HG03159 (cell line): Measurements from ENCODE around the gene SF3A1.
A peak's percentile ranks its signal among the peaks of the same experiment; 100 is the strongest.

Experiments used
- ATAC-seq: cut with Tn5 transposase; IDR thresholded peaks from one replicate; pipeline ENCODE4 v1.9.1; 2021; ENCODE audit warnings: mild to moderate bottlenecking, moderate library complexity; ENCODE audit not compliant: unreplicated experiment

SF3A1 gene

GRCh38 chr22:30325724-30326254 is 30.9 kb downstream of the SF3A1 start:
- ATAC-seq = no peak

GRCh38 chr22:30325065-30325720 is 31.5 kb downstream of the SF3A1 start:
- no peak for ATAC-seq

- no peak for ATAC-seq
Measured at GRCh38 chr22:30324014-30324730, 32.5 kb downstream of the SF3A1 start.

- ATAC-seq = no peak
Measured at GRCh38 chr22:30323246-30323645, 33.4 kb downstream of the SF3A1 start.

- ATAC-seq = no peak
Measured at GRCh38 chr22:30321461-30321860, 35.2 kb downstream of the SF3A1 start.

GRCh38 chr22:30320021-30320556 is 36.6 kb downstream of the SF3A1 start:
- no peak for ATAC-seq

- no peak for ATAC-seq
Measured at GRCh38 chr22:30318799-30319419, 37.8 kb downstream of the SF3A1 start.

- no peak for ATAC-seq
Measured at GRCh38 chr22:30317778-30318177, 38.9 kb downstream of the SF3A1 start.

GRCh38 chr22:30315962-30316576 is 40.6 kb downstream of the SF3A1 start:
- ATAC-seq = no peak

- ATAC-seq = no peak
Measured at GRCh38 chr22:30314915-30315314, 41.8 kb downstream of the SF3A1 start.

GRCh38 chr22:30313527-30314363 is 42.9 kb downstream of the SF3A1 start:
- ATAC-seq = no peak

- ATAC-seq = no peak
Measured at GRCh38 chr22:30312053-30312452, 44.6 kb downstream of the SF3A1 start.

GRCh38 chr22:30310881-30311771 is 45.6 kb downstream of the SF3A1 start:
- no peak for ATAC-seq

- peak; percentile 36 for ATAC-seq
Measured at GRCh38 chr22:30309951-30310741, 46.5 kb downstream of the SF3A1 start.

- no peak for ATAC-seq
Measured at GRCh38 chr22:30308518-30309230, 48.0 kb downstream of the SF3A1 start.

GRCh38 chr22:30308093-30308492 is 48.6 kb downstream of the SF3A1 start:
- ATAC-seq = no peak

GRCh38 chr22:30307041-30307574 is 49.6 kb downstream of the SF3A1 start:
- no peak for ATAC-seq

- no peak for ATAC-seq
Measured at GRCh38 chr22:30306627-30307011, 50.1 kb downstream of the SF3A1 start.
